HepG2 (cell line): ENCODE data around the gene CCDC154. TPM values are rescaled to one million over a fixed set of nuclear protein-coding genes. Genes with fewer than 3 reads are reported as not detected.

Experiments
- FOXC1 ChIP-seq: sonication (generic); formaldehyde crosslinking; IDR thresholded peaks from 2 replicates; pipeline ENCODE4 v1.8.0; 2022; ENCODE audit warnings: mild to moderate bottlenecking, missing genetic modification reagents, borderline replicate concordance
- GFI1 ChIP-seq: sonication (generic); formaldehyde crosslinking; IDR thresholded peaks from 2 replicates; pipeline ENCODE4 v1.5.0; 2020; ENCODE audit warnings: missing genetic modification reagents, mild to moderate bottlenecking, borderline replicate concordance
- HDAC1 ChIP-seq: sonication (generic); formaldehyde crosslinking; IDR thresholded peaks from 2 replicates; pipeline ENCODE4 v1.5.1; 2020; ENCODE audit warnings: mild to moderate bottlenecking, missing genetic modification reagents
- HDAC6 ChIP-seq: fragments of 200-600 bp; sonication (generic); IDR thresholded peaks from 2 replicates; pipeline ENCODE4 v1.7.0; 2017; ENCODE audit warnings: mild to moderate bottlenecking, antibody characterized with exemption, low read length, low read depth
- JDP2 ChIP-seq: sonication (generic); formaldehyde crosslinking; IDR thresholded peaks from 2 replicates; pipeline ENCODE4 v1.8.1; 2022; ENCODE audit warnings: missing genetic modification reagents, borderline replicate concordance
- KDM1A ChIP-seq: IDR thresholded peaks from 2 replicates; pipeline ENCODE4 v1.6.1; 2016; ENCODE audit warnings: missing compliant biosample characterization
- MZF1 ChIP-seq: sonication (generic); formaldehyde crosslinking; IDR thresholded peaks from 2 replicates; pipeline ENCODE4 v1.8.1; 2023; ENCODE audit warnings: mild to moderate bottlenecking, missing genetic modification reagents, borderline replicate concordance
- RNF219 ChIP-seq: sonication (generic); formaldehyde crosslinking; IDR thresholded peaks from 2 replicates; pipeline ENCODE4 v1.5.0; 2020; ENCODE audit warnings: mild to moderate bottlenecking, missing genetic modification reagents
- SAFB2 ChIP-seq: sonication (generic); formaldehyde crosslinking; IDR thresholded peaks from 2 replicates; pipeline ENCODE4 v1.5.1; 2020; ENCODE audit warnings: missing genetic modification reagents, low read depth, mild to moderate bottlenecking, borderline replicate concordance
- SP1 ChIP-seq, 2 experiments: fragments of 450-650 bp in 1 of 2; sonication (generic) in 1 of 2; formaldehyde crosslinking in 1 of 2; IDR thresholded peaks; 2 replicates each; pipeline versions ENCODE4 v1.4.0 to v1.6.1; 2016 to 2020; ENCODE audit warnings: missing genetic modification reagents in 1 of 2
- SRSF1 ChIP-seq: fragments of 200-400 bp; formaldehyde crosslinking; optimal IDR thresholded peaks from 2 replicates; pipeline ENCODE3; 2017; ENCODE audit warnings: mild to moderate bottlenecking, low read depth, low read length, moderate library complexity
- ZBTB3 ChIP-seq: sonication (generic); formaldehyde crosslinking; IDR thresholded peaks from 2 replicates; pipeline ENCODE4 v1.4.0; 2020; ENCODE audit warnings: low read depth, mild to moderate bottlenecking, moderate library complexity, missing genetic modification reagents, borderline replicate concordance
- ZBTB33 ChIP-seq: sonication (generic); formaldehyde crosslinking; IDR thresholded peaks from 2 replicates; pipeline ENCODE4 v1.4.0; 2020; ENCODE audit warnings: missing genetic modification reagents
- ZFP90 ChIP-seq: sonication (generic); formaldehyde crosslinking; IDR thresholded peaks from 2 replicates; pipeline ENCODE4 v1.8.0; 2022; ENCODE audit warnings: missing genetic modification reagents, mild to moderate bottlenecking, inconsistent platforms, borderline replicate concordance
- ZNF121 ChIP-seq: sonication (generic); formaldehyde crosslinking; IDR thresholded peaks from 2 replicates; pipeline ENCODE4 v1.5.0; 2020; ENCODE audit warnings: mild to moderate bottlenecking, missing genetic modification reagents
- ZNF33A ChIP-seq: sonication (generic); formaldehyde crosslinking; IDR thresholded peaks from 2 replicates; pipeline ENCODE4 v1.5.1; 2020; ENCODE audit warnings: missing genetic modification reagents, mild to moderate bottlenecking, moderate library complexity, borderline replicate concordance
- ZNF451 ChIP-seq: sonication (generic); formaldehyde crosslinking; IDR thresholded peaks from 2 replicates; pipeline ENCODE4 v1.5.0; 2020; ENCODE audit warnings: mild to moderate bottlenecking, missing genetic modification reagents
- ZNF574 ChIP-seq: sonication (generic); formaldehyde crosslinking; IDR thresholded peaks from 2 replicates; pipeline ENCODE4 v1.4.0; 2020; ENCODE audit warnings: missing genetic modification reagents
- ZNF703 ChIP-seq: sonication (generic); formaldehyde crosslinking; IDR thresholded peaks from 2 replicates; pipeline ENCODE4 v1.5.1; 2020; ENCODE audit warnings: missing genetic modification reagents, mild to moderate bottlenecking, moderate library complexity, borderline replicate concordance
- ZNF891 ChIP-seq: sonication (generic); formaldehyde crosslinking; IDR thresholded peaks from 2 replicates; pipeline ENCODE4 v1.5.0; 2020; ENCODE audit warnings: mild to moderate bottlenecking, missing genetic modification reagents
- polyA plus RNA-seq, 8 experiments: library from polyadenylated mRNA; depleted of rRNA in 3 of 8; stranded (reverse) in 7 of 8; unstranded in 1 of 8; fragments of >200 nt; fragmentation: Illumina TruSeq in 4 of 8; extraction: Trizol in 4 of 8; gene quantifications; 2 replicates each; pipeline versions ENCODE4 v1.2.1 to v1.2.3, GENCODE V29; 2011 to 2016; ENCODE audit warnings: low read depth in 4 of 8, missing spikeins in 1 of 8, mixed read lengths in 1 of 8; ENCODE audit not compliant: insufficient read depth in 1 of 8
- total RNA-seq, 5 experiments: library from RNA; depleted of rRNA; stranded (reverse); fragments of >200 nt; fragmentation: Illumina TruSeq; extraction: Trizol; gene quantifications; 2 replicates each; pipeline ENCODE4 v1.2.3, GENCODE V29; 2016; ENCODE audit warnings: low read depth in 1 of 5

CCDC154 gene
- total and polyA plus RNA-seq, 2 of the 13 experiments (the other 11 are each of a cell fraction or from before 2014, with no cell fraction given) = 0.92 to 1.5 TPM

GRCh38 chr16:1408171-1408837 is 36.1 kb downstream of the CCDC154 start (continued):
- TF ChIP-seq ZFP90 (CRISPR knock-in tag) = 0 out of 2 replicates have a peak, but pooled peaks have one; percentile 34
- no peak for TF ChIP-seq RNF219 (CRISPR knock-in tag)
- TF ChIP-seq SP1 (IDR thresholded peaks at IDR 0.05) = no peak
- TF ChIP-seq SP1 (CRISPR knock-in tag; IDR thresholded peaks at IDR 0.05) = peak; percentile 93
- TF ChIP-seq MZF1 = no peak
- TF ChIP-seq KDM1A (CRISPR knock-in tag) = no peak
- no peak for TF ChIP-seq ZBTB33 (CRISPR knock-in tag)
- no peak for TF ChIP-seq SAFB2 (CRISPR knock-in tag)
- no peak for TF ChIP-seq ZBTB3 (CRISPR knock-in tag)
- no peak for TF ChIP-seq FOXC1 (CRISPR knock-in tag)
- TF ChIP-seq ZNF33A (CRISPR knock-in tag) = no peak
- TF ChIP-seq GFI1 (CRISPR knock-in tag) = no peak
- no peak for TF ChIP-seq ZNF121 (CRISPR knock-in tag)
- TF ChIP-seq HDAC1 (CRISPR knock-in tag) = peak; percentile 67; the same call in 1 of the 2 replicates
- TF ChIP-seq ZNF574 (CRISPR knock-in tag) = no peak
- no peak for TF ChIP-seq ZNF703
- no peak for TF ChIP-seq JDP2 (CRISPR knock-in tag)
- TF ChIP-seq HDAC6 = no peak
- TF ChIP-seq ZNF891 = no peak
- TF ChIP-seq ZNF451 (CRISPR knock-in tag) = no peak
- TF ChIP-seq SRSF1 = peak; percentile 97
